ENCODE measurements around the gene GABRB1.

Gene GABRB1

GRCh38 chr4:47061435-47061834, 30.1 kb downstream of the GABRB1 start:
- Mint-ChIP-seq H3K9me3 (peaks cover 1% of the 10 kb centered on the region), H3K27me3 (peaks cover 1% of the 10 kb centered on the region), H3K4me3 (no peak overlapping the region), H3K4me1 (no peaks in the 10 kb centered on the region), H3K36me3 (no peaks in the 10 kb centered on the region), H3K27ac (no peak overlapping the region)
- ATAC-seq (ENCODE audit: low read depth) (no peak), DNase-seq (ENCODE audit: low spot score in 2 of 2) (no peak)

GRCh38 chr4:47065051-47065481, 33.7 kb downstream of the GABRB1 start:
- ATAC-seq (ENCODE audit: low read depth) (no peak), DNase-seq (ENCODE audit: low spot score in 2 of 2) (no peak)
- Mint-ChIP-seq H3K27me3 (peaks cover 1% of the 10 kb centered on the region), H3K27ac (no peak overlapping the region), H3K9me3 (peaks cover 4% of the 10 kb centered on the region), H3K36me3 (no peaks in the 10 kb centered on the region), H3K4me3 (no peak overlapping the region), H3K4me1 (no peaks in the 10 kb centered on the region)

DNA sequence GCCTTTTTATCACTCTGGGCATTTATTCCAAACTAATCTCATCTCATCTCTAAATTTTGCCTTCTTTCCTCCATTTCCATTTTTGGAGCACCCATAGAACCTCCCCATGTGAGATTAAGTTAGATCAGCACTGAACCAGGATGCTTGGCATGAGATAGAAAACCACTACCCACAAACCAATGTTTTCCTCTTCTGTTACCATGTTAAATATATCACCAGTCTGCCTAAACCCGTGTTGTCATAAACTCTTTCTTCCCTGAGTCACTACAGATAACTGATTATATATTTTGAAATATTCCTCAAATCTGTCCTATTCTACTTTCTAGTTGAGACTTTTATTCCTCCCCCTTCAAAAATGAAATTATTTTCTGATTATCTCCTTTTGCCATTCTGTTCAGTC, 37.6 kb downstream of the GABRB1 start:
- DNase-seq (ENCODE audit: low spot score in 2 of 2) (no peak), ATAC-seq (ENCODE audit: low read depth) (no peak)
- Mint-ChIP-seq H3K9me3 (peaks cover 4% of the 10 kb centered on the region), H3K36me3 (no peaks in the 10 kb centered on the region), H3K27me3 (peaks cover 1% of the 10 kb centered on the region), H3K27ac (no peak overlapping the region), H3K4me3 (no peak overlapping the region), H3K4me1 (no peaks in the 10 kb centered on the region)

DNA sequence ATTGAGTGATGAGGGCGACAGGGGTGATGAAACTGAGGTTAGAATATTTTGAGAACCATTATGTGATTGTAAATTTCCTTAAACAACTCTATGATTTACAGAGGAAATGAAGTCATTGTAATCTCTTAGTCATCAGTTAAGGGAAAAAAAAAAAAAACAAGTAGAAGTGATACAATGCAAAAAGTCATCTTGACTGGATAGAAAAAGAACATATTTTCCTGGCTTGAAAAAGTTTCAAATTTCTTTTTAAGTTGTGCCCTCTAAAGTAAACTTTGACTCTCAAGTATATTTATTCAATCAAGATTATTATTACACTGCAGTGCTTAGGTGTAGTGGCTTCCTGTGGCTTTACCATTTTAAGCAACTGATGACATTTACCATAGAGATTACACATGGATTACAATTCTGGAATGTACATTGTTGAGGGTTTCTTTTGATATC, 40.6 kb downstream of the GABRB1 start:
- Mint-ChIP-seq H3K36me3 (no peaks in the 10 kb centered on the region), H3K4me1 (no peaks in the 10 kb centered on the region)

DNA sequence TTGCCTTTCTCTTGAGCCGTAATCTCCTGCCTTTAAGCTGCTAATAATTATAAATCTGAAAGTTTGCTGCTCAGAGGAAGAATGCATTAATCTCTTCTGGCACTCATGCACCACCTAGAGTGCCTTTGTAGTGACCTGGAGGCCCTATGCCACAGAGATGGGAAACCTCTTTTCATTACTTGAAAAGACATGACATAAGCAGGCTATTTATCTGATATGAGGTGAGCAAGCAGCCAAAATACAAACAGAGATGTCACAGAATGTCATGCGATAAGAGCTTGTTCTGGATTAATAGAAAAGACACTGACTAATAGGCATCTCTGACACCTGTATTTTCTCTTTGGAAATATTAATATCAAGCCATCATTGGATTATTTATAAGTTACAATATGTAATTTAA, 42.3 kb downstream of the GABRB1 start:
- DNase-seq (ENCODE audit: low spot score in 2 of 2) (no peak), ATAC-seq (ENCODE audit: low read depth) (no peak)
- Mint-ChIP-seq H3K4me1 (no peaks in the 10 kb centered on the region), H3K9me3 (no peaks in the 10 kb centered on the region), H3K27me3 (no peaks in the 10 kb centered on the region), H3K27ac (no peak overlapping the region), H3K36me3 (no peaks in the 10 kb centered on the region), H3K4me3 (no peak overlapping the region)

More for the DNA sequence above, 40.6 kb downstream of the GABRB1 start:
- H3K27ac Mint-ChIP-seq, result no peak overlapping the region
- peaks cover 4% of the 10 kb centered on the region for H3K9me3 Mint-ChIP-seq
- DNase-seq (ENCODE audit: low spot score in 2 of 2), result no peak
- ATAC-seq (ENCODE audit: low read depth), result no peak
- no peak overlapping the region for H3K4me3 Mint-ChIP-seq
- peaks cover 1% of the 10 kb centered on the region for H3K27me3 Mint-ChIP-seq

DNA sequence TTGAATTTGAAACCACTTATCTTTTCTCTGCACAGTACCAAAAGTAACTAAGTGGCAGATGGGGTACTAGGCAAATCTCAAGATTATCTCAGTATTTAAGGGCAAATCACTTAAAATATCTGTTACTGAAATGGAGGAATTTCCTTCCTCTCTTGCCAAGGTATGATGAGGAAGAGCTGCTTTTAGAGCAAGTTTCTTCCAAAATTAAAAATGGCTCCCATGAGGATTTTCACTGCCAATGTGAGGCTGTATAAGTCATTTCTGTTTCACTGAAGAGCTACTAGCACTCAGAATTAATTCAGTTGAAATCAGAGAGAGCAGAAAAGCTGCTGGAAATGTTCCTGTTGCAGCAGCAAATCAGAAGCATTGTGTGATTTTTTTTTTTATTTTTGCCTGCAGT, 43.4 kb downstream of the GABRB1 start:
- no peak overlapping the region for H3K27ac Mint-ChIP-seq
- no peaks in the 10 kb centered on the region for H3K9me3 Mint-ChIP-seq
- no peak overlapping the region for H3K4me3 Mint-ChIP-seq
- H3K27me3 Mint-ChIP-seq, result no peaks in the 10 kb centered on the region
- no peak for DNase-seq (ENCODE audit: low spot score in 2 of 2)
- no peaks in the 10 kb centered on the region for H3K4me1 Mint-ChIP-seq
- no peaks in the 10 kb centered on the region for H3K36me3 Mint-ChIP-seq
- no peak for ATAC-seq (ENCODE audit: low read depth)

DNA sequence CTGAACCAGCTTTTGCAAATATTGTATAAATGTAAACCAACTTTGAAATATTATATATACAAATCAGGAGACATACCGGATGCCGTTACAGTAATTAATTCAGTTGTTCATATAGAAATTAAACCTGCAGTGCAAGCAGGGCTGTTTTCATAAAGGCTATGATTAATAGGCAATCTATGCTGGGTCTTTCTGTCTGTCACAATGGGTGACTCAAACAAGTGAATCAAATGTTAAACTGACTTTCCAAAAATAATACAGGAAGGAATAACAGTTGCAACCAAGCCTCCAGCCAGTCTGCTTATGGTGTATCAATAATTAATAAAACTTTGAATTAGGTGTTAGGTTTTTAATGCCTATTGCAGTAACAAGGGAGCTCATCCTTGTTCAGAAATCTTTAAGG, 43.9 kb downstream of the GABRB1 start:
- DNase-seq (ENCODE audit: low spot score in 2 of 2) (no peak), ATAC-seq (ENCODE audit: low read depth) (no peak)
- Mint-ChIP-seq H3K27ac (no peak overlapping the region), H3K4me1 (no peaks in the 10 kb centered on the region), H3K4me3 (no peak overlapping the region), H3K36me3 (no peaks in the 10 kb centered on the region), H3K27me3 (no peaks in the 10 kb centered on the region), H3K9me3 (no peaks in the 10 kb centered on the region)

DNA sequence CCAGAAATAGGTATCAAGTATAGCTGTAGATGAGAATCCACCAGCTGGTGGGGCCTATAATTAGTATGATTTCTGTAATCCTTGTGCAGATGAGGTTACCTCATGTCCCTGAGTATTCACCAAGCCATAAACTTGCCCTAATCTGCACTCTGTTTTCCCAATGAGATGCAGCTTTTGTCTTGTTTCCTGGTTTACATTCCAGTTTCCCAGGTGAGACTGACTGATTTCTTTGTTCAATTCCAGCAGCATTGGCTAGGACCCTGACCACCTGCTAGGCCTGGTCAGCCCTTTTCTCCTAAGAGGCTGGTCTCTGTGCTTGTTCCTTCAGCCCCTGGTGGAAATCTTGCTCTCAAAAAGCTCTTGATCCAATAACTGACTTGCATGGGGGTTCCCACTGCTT, 44.6 kb downstream of the GABRB1 start:
- Mint-ChIP-seq H3K36me3 (no peaks in the 10 kb centered on the region), H3K9me3 (no peaks in the 10 kb centered on the region), H3K27me3 (no peaks in the 10 kb centered on the region), H3K4me1 (no peaks in the 10 kb centered on the region), H3K4me3 (no peak overlapping the region), H3K27ac (no peak overlapping the region)
- DNase-seq (ENCODE audit: low spot score in 2 of 2) (no peak), ATAC-seq (ENCODE audit: low read depth) (no peak)

- H3K4me1 Mint-ChIP-seq, result no peaks in the 10 kb centered on the region
- H3K9me3 Mint-ChIP-seq, result no peaks in the 10 kb centered on the region
- H3K4me3 Mint-ChIP-seq, result no peak overlapping the region
- no peaks in the 10 kb centered on the region for H3K36me3 Mint-ChIP-seq
- H3K27me3 Mint-ChIP-seq, result no peaks in the 10 kb centered on the region
- no peak overlapping the region for H3K27ac Mint-ChIP-seq
- DNase-seq (ENCODE audit: low spot score in 2 of 2) (no peak), ATAC-seq (ENCODE audit: low read depth) (no peak)
Measured at GRCh38 chr4:47084111-47084510, 52.7 kb downstream of the GABRB1 start.

- Mint-ChIP-seq H3K27me3 (no peaks in the 10 kb centered on the region), H3K4me3 (no peak overlapping the region), H3K36me3 (no peaks in the 10 kb centered on the region), H3K9me3 (no peaks in the 10 kb centered on the region), H3K27ac (no peak overlapping the region), H3K4me1 (no peaks in the 10 kb centered on the region)
- ATAC-seq (ENCODE audit: low read depth) (no peak), DNase-seq (ENCODE audit: low spot score in 2 of 2) (no peak)
Measured at GRCh38 chr4:47084795-47085194, 53.4 kb downstream of the GABRB1 start.

- H3K36me3 Mint-ChIP-seq, result no peaks in the 10 kb centered on the region
- DNase-seq (ENCODE audit: low spot score in 2 of 2), result no peak
- ATAC-seq (ENCODE audit: low read depth), result no peak
- no peaks in the 10 kb centered on the region for H3K9me3 Mint-ChIP-seq
- no peaks in the 10 kb centered on the region for H3K4me1 Mint-ChIP-seq
- no peak overlapping the region for H3K27ac Mint-ChIP-seq
- H3K27me3 Mint-ChIP-seq, result peaks cover 2% of the 10 kb centered on the region
- H3K4me3 Mint-ChIP-seq, result no peak overlapping the region
Measured at GRCh38 chr4:47088298-47088697, 56.9 kb downstream of the GABRB1 start.

GRCh38 chr4:47095884-47096283, 64.5 kb downstream of the GABRB1 start:
- DNase-seq (ENCODE audit: low spot score in 2 of 2) (no peak), ATAC-seq (ENCODE audit: low read depth) (no peak)
- H3K4me3 Mint-ChIP-seq, result no peak overlapping the region
- peaks cover 2% of the 10 kb centered on the region for H3K27me3 Mint-ChIP-seq
- no peaks in the 10 kb centered on the region for H3K4me1 Mint-ChIP-seq
- H3K27ac Mint-ChIP-seq, result no peak overlapping the region
- H3K9me3 Mint-ChIP-seq, result no peaks in the 10 kb centered on the region
- no peaks in the 10 kb centered on the region for H3K36me3 Mint-ChIP-seq

- ATAC-seq (ENCODE audit: low read depth), result no peak
- Mint-ChIP-seq H3K4me3 (no peak overlapping the region), H3K36me3 (no peaks in the 10 kb centered on the region), H3K27me3 (no peaks in the 10 kb centered on the region), H3K27ac (no peak overlapping the region), H3K9me3 (peaks cover 2% of the 10 kb centered on the region), H3K4me1 (no peaks in the 10 kb centered on the region)
- DNase-seq (ENCODE audit: low spot score in 2 of 2), result no peak
Measured at GRCh38 chr4:47101453-47101852, 70.1 kb downstream of the GABRB1 start.

- H3K27me3 Mint-ChIP-seq, result peaks cover 1% of the 10 kb centered on the region
- no peaks in the 10 kb centered on the region for H3K4me1 Mint-ChIP-seq
- H3K9me3 Mint-ChIP-seq, result peaks cover 2% of the 10 kb centered on the region
- no peak overlapping the region for H3K27ac Mint-ChIP-seq
- H3K4me3 Mint-ChIP-seq, result no peak overlapping the region
- H3K36me3 Mint-ChIP-seq, result no peaks in the 10 kb centered on the region
- no peak for DNase-seq (ENCODE audit: low spot score in 2 of 2)
- ATAC-seq (ENCODE audit: low read depth), result no peak
Measured at GRCh38 chr4:47104986-47105385, 73.6 kb downstream of the GABRB1 start.

DNA sequence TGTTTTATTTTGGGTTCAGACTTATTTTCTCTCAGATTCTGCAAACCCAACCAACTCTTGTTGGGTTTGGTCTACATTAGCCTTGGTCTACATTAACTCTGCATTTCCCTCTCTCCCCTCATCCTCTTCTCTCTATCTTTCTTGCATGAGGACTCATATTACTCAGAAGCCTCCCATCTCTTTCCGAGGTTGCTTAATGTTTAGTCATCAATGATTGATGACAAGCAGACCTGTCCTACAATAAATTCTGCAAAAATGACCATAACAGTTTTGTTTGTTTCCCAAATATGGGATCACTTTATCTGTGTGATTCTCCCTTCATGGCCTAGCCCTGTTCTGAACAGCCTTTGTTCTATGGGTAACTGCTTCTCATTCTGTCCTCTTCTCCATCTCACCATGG, 75.2 kb downstream of the GABRB1 start:
- DNase-seq (ENCODE audit: low spot score in 2 of 2) (no peak), ATAC-seq (ENCODE audit: low read depth) (no peak)
- H3K4me3 Mint-ChIP-seq, result no peak overlapping the region
- H3K36me3 Mint-ChIP-seq, result no peaks in the 10 kb centered on the region
- H3K9me3 Mint-ChIP-seq, result peaks cover 2% of the 10 kb centered on the region
- H3K27me3 Mint-ChIP-seq, result peaks cover 1% of the 10 kb centered on the region
- no peaks in the 10 kb centered on the region for H3K4me1 Mint-ChIP-seq
- H3K27ac Mint-ChIP-seq, result no peak overlapping the region

DNA sequence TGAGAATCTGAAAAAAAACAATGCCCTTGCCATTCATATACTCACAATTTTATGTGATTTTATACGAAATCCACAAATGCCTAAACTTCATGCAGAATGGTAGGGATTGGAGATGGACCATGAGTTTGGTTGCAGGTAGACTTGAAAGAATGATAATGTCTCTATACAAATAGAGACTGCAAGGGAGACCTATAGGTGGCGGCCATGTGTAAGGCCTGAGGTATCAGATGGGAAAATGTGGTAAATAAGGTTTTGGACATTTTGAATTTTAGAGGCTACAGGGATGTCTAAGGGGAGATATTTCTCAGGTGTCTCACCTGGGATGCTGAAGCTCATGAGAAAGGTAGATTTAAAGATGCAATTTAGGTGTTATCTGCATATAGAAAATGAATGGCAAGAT, 78.0 kb downstream of the GABRB1 start:
- DNase-seq (ENCODE audit: low spot score in 2 of 2), result no peak
- H3K4me3 Mint-ChIP-seq, result no peak overlapping the region
- H3K27ac Mint-ChIP-seq, result no peak overlapping the region
- H3K27me3 Mint-ChIP-seq, result peaks cover 3% of the 10 kb centered on the region
- no peak for ATAC-seq (ENCODE audit: low read depth)
- no peaks in the 10 kb centered on the region for H3K9me3 Mint-ChIP-seq
- no peaks in the 10 kb centered on the region for H3K4me1 Mint-ChIP-seq
- H3K36me3 Mint-ChIP-seq, result no peaks in the 10 kb centered on the region
